ENCODE measurements around the gene TPM4. TPM values are rescaled to one million over a fixed set of nuclear protein-coding genes. Genes with fewer than 3 reads are reported as not detected.

TPM4 gene
- total and polyA plus RNA-seq, 2 of the 13 experiments (the other 11 are each of a cell fraction or from before 2014, with no cell fraction given), result 180 to 188 TPM

DNA sequence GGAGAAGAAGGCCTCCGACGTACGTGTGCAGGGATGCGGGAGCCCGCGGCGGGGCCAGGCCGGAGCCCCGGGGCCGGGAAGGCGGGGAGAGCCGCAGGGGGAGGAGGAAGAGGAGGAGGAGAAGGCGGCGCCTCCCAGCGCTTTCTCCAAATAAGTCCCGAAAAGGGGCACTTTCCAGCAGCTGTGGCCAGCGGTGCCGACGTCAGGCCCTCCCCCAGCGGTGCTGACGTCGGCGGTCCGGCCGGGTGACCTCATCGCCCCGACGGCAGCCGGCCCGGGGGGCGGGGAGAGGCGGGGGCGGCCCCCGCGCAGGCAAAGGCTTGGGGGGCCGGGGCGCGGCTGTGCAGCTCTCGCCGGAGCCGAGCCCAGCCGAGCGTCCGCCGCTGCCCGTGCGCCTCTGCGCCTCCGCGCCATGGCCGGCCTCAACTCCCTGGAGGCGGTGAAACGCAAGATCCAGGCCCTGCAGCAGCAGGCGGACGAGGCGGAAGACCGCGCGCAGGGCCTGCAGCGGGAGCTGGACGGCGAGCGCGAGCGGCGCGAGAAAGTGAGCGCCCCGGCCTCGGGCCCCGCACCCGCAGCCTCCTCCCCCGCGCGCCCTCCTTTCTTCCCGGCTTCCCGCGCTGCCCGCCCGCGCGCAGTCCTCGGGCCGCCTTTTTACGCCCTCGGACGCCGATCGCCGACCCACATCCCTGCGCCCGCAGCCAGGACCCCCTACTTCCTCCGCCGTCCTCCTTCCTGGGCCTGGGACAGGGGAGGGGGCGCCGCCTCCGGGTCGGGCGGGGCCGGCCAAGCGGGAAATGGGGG lies at the start of gene TPM4 (continued):
- no peak for TF ChIP-seq ZNF644 (CRISPR knock-in tag; IDR thresholded peaks at IDR 0.05; ENCODE audit: low read depth)
- peak; percentile 49; the same call in 1 of the 2 replicates for TF ChIP-seq MAX (IDR thresholded peaks at IDR 0.05)
- TF ChIP-seq, protein P1, sequence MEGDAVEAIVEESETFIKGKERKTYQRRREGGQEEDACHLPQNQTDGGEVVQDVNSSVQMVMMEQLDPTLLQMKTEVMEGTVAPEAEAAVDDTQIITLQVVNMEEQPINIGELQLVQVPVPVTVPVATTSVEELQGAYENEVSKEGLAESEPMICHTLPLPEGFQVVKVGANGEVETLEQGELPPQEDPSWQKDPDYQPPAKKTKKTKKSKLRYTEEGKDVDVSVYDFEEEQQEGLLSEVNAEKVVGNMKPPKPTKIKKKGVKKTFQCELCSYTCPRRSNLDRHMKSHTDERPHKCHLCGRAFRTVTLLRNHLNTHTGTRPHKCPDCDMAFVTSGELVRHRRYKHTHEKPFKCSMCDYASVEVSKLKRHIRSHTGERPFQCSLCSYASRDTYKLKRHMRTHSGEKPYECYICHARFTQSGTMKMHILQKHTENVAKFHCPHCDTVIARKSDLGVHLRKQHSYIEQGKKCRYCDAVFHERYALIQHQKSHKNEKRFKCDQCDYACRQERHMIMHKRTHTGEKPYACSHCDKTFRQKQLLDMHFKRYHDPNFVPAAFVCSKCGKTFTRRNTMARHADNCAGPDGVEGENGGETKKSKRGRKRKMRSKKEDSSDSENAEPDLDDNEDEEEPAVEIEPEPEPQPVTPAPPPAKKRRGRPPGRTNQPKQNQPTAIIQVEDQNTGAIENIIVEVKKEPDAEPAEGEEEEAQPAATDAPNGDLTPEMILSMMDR (CRISPR knock-in tag; IDR thresholded peaks at IDR 0.05), result no peak; the same call in 1 of the 2 replicates
- no peak for TF ChIP-seq ETV5 (CRISPR knock-in tag; IDR thresholded peaks at IDR 0.05; ENCODE audit: borderline replicate concordance)
- TF ChIP-seq ATF3 (CRISPR knock-in tag; IDR thresholded peaks at IDR 0.05), result peak; percentile 80
- TF ChIP-seq ZNF558 (CRISPR knock-in tag; IDR thresholded peaks at IDR 0.05; ENCODE audit: borderline replicate concordance), result peak; percentile 67; the same call in 1 of the 2 replicates
- TF ChIP-seq MXI1 (IDR thresholded peaks at IDR 0.05; ENCODE audit: borderline replicate concordance, low read depth, low read length), result peak; percentile 55; the same call in 1 of the 3 replicates
- no peak for TF ChIP-seq NFRKB (IDR thresholded peaks at IDR 0.05)
- TF ChIP-seq TOPORS (CRISPR knock-in tag; IDR thresholded peaks at IDR 0.05), result peak; percentile 56; the same call in 1 of the 2 replicates
- no peak for TF ChIP-seq ZNF296 (CRISPR knock-in tag; conservative IDR thresholded peaks at IDR 0.05)
- TF ChIP-seq RBAK (CRISPR knock-in tag; IDR thresholded peaks at IDR 0.05), result no peak
- TF ChIP-seq HDAC1 (CRISPR knock-in tag; IDR thresholded peaks at IDR 0.05), result 0 out of 2 replicates have a peak, but pooled peaks have one; percentile 41
- TF ChIP-seq ZBTB7A (CRISPR knock-in tag; IDR thresholded peaks at IDR 0.05), result no peak
- TF ChIP-seq SMARCE1 (IDR thresholded peaks at IDR 0.05; ENCODE audit: borderline replicate concordance), result no peak
- no peak for TF ChIP-seq ZBTB7B (CRISPR knock-in tag; IDR thresholded peaks at IDR 0.05)
- TF ChIP-seq ZNF598 (CRISPR knock-in tag; IDR thresholded peaks at IDR 0.05; ENCODE audit: borderline replicate concordance), result no peak
- no peak for TF ChIP-seq TBX3 (IDR thresholded peaks at IDR 0.05; ENCODE audit: borderline replicate concordance)
- no peak; the same call in 1 of the 2 replicates for TF ChIP-seq ATF7 (IDR thresholded peaks at IDR 0.05)
- TF ChIP-seq ATF7 (CRISPR knock-in tag; IDR thresholded peaks at IDR 0.05), result 0 out of 2 replicates have a peak, but pooled peaks have one; percentile 49
- TF ChIP-seq CBX1 (IDR thresholded peaks at IDR 0.05; ENCODE audit: low read depth), result peak; percentile 46
- TF ChIP-seq, protein P2, sequence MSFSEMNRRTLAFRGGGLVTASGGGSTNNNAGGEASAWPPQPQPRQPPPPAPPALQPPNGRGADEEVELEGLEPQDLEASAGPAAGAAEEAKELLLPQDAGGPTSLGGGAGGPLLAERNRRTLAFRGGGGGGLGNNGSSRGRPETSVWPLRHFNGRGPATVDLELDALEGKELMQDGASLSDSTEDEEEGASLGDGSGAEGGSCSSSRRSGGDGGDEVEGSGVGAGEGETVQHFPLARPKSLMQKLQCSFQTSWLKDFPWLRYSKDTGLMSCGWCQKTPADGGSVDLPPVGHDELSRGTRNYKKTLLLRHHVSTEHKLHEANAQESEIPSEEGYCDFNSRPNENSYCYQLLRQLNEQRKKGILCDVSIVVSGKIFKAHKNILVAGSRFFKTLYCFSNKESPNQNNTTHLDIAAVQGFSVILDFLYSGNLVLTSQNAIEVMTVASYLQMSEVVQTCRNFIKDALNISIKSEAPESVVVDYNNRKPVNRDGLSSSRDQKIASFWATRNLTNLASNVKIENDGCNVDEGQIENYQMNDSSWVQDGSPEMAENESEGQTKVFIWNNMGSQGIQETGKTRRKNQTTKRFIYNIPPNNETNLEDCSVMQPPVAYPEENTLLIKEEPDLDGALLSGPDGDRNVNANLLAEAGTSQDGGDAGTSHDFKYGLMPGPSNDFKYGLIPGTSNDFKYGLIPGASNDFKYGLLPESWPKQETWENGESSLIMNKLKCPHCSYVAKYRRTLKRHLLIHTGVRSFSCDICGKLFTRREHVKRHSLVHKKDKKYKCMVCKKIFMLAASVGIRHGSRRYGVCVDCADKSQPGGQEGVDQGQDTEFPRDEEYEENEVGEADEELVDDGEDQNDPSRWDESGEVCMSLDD (CRISPR knock-in tag; IDR thresholded peaks at IDR 0.05; ENCODE audit: borderline replicate concordance), result no peak; the same call in 1 of the 2 replicates
- 0 out of 2 replicates have a peak, but pooled peaks have one; percentile 12 for TF ChIP-seq SPEN (CRISPR knock-in tag; IDR thresholded peaks at IDR 0.05; ENCODE audit: low read depth)
- TF ChIP-seq IKZF4 (CRISPR knock-in tag; IDR thresholded peaks at IDR 0.05; ENCODE audit: borderline replicate concordance, low read depth, not compliant biosample characterization), result peak; percentile 57
- TF ChIP-seq ZNF619 (CRISPR knock-in tag; IDR thresholded peaks at IDR 0.05), result no peak

All from HepG2 (cell line).